MCF 10A (cell line): ENCODE measurements around the gene PCGF2. TPM values are rescaled to one million over a fixed set of nuclear protein-coding genes. Genes with fewer than 3 reads are reported as not detected.

ENCODE experiments used
- BruUV-seq: library from RNA; stranded (reverse); fragments of 400-500 nt; replicated peaks from 2 replicates; lab custom pipeline; 2021; lab: Mats Ljungman, UMichigan
- CTCF ChIA-PET: fragments of 300-600 bp; sonication (Branson Sonifier 250); formaldehyde crosslinking; extraction: SDS; loops from one replicate; lab custom pipeline; 2021; ENCODE audit warnings: antibody characterized with exemption, inconsistent platforms; lab: Yijun Ruan, JAX
- POLR2A ChIA-PET: fragments of 300-600, 350-650 bp; sonication (Branson Sonifier 250); formaldehyde crosslinking; extraction: SDS; loops from one replicate; lab custom pipeline; 2020; ENCODE audit warnings: antibody characterized with exemption, inconsistent platforms; lab: Yijun Ruan, JAX
- DNase-seq: peaks from one replicate; pipeline ENCODE4 v3.0.0-alpha.2; 2018; ENCODE audit not compliant: unreplicated experiment
- H3K27ac Mint-ChIP-seq: one replicate; pipeline ENCODE4 v1.8.0; 2022; ENCODE audit warnings: mild to moderate bottlenecking, low read depth, mixed read lengths; ENCODE audit not compliant: unreplicated experiment
- H3K27me3 Mint-ChIP-seq: one replicate; pipeline ENCODE4 v1.8.0; 2022; ENCODE audit warnings: mixed read lengths; ENCODE audit not compliant: insufficient read depth, unreplicated experiment
- H3K36me3 Mint-ChIP-seq: one replicate; pipeline ENCODE4 v1.8.0; 2022; ENCODE audit warnings: mild to moderate bottlenecking, moderate library complexity, mixed read lengths; ENCODE audit not compliant: insufficient read depth, unreplicated experiment
- H3K4me1 Mint-ChIP-seq: one replicate; pipeline ENCODE4 v1.8.0; 2022; ENCODE audit warnings: mixed read lengths; ENCODE audit not compliant: insufficient read depth, unreplicated experiment
- H3K4me3 Mint-ChIP-seq: one replicate; pipeline ENCODE4 v1.8.0; 2022; ENCODE audit warnings: mild to moderate bottlenecking, moderate library complexity, mixed read lengths; ENCODE audit not compliant: unreplicated experiment
- H3K9me3 Mint-ChIP-seq: one replicate; pipeline ENCODE4 v1.8.0; 2022; ENCODE audit warnings: mixed read lengths; ENCODE audit not compliant: unreplicated experiment
- CTCF ChIP-seq: fragments of 200-600 bp; IDR thresholded peaks from one replicate; pipeline ENCODE4 v1.8.0; 2022; ENCODE audit warnings: antibody characterized with exemption, mild to moderate bottlenecking; ENCODE audit not compliant: unreplicated experiment
- intact Hi-C: fragments of 100-400 bp; cut with micrococcal nuclease; formaldehyde crosslinking; loops from 2 replicates; pipeline ENCODE4 v1.14.1; 2022
- total RNA-seq: library from RNA; stranded (reverse); gene quantifications from 2 replicates; pipeline ENCODE4 v1.2.3, GENCODE V29; 2022

Gene PCGF2
- total RNA-seq, 1 experiment from 2014 or later, result 32.6 TPM

DNA sequence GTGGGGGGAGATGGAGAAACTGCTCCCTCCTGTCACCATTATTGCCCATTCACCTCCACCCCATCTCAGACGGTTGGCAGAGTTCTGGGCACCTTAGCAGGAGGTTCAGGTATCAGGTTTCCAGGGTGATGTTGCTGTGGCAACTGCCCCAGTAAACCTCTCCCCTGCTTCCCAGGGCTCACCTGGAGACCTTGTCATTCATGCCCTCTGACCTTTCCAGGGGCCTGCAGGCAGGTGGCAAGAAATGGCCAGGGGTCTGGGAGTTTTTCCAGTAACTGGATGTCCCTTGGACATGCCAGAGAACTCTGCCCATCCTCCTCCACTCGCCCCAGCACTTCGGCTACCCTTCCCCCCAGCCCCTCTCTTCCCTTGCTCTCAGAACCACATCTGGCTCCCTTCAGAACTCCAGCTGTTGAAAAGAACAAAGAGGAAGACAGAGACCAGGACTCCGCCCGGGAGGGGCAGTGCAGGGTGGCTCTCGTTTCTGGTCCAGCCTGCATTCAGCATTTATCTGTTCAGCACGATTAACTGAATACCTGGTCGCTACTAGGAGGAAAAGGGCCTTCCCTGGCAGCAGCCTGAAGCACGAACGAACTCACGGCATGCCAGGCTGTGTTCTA lies 34.6 kb downstream of the PCGF2 start:
- Mint-ChIP-seq H3K4me1 (no peaks in the 10 kb centered on the region), H3K27me3 (no peaks in the 10 kb centered on the region)

GRCh38 chr17:38712593-38712992 lies 35.5 kb downstream of the PCGF2 start:
- H3K4me3 Mint-ChIP-seq, result no peak overlapping the region
- H3K27ac Mint-ChIP-seq, result no peak overlapping the region
- no TSS peak for BruUV-seq
- H3K4me1 Mint-ChIP-seq, result no peaks in the 10 kb centered on the region
- peaks cover 46% of the 10 kb centered on the region for H3K36me3 Mint-ChIP-seq
- intact Hi-C loops, result no loop called here
- no peak for TF ChIP-seq CTCF
- no peak for DNase-seq
- no peaks in the 10 kb centered on the region for H3K27me3 Mint-ChIP-seq
- ChIA-PET POLR2A (no interaction called here), CTCF (no interaction called here)
- H3K9me3 Mint-ChIP-seq, result no peaks in the 10 kb centered on the region

More for the DNA sequence above, 34.6 kb downstream of the PCGF2 start:
- no TSS peak for BruUV-seq
- no peak for TF ChIP-seq CTCF
- ChIA-PET POLR2A (no interaction called here), CTCF (interaction anchor here (0.5 kb wide), 1 partner anchor 150 kb away, joined by 3 read pairs; no protein-coding TSS in a partner anchor)
- no peaks in the 10 kb centered on the region for H3K9me3 Mint-ChIP-seq
- H3K36me3 Mint-ChIP-seq, result peaks cover 46% of the 10 kb centered on the region
- no peak overlapping the region for H3K27ac Mint-ChIP-seq
- intact Hi-C loops, result no loop called here
- DNase-seq, result no peak
- no peak overlapping the region for H3K4me3 Mint-ChIP-seq

GRCh38 chr17:38711792-38712571 lies 36.2 kb downstream of the PCGF2 start:
- ChIA-PET POLR2A (no interaction called here), CTCF (no interaction called here)
- no peak overlapping the region for H3K4me3 Mint-ChIP-seq
- H3K9me3 Mint-ChIP-seq, result no peaks in the 10 kb centered on the region
- H3K27me3 Mint-ChIP-seq, result no peaks in the 10 kb centered on the region
- intact Hi-C loops, result no loop called here
- H3K27ac Mint-ChIP-seq, result no peak overlapping the region
- H3K4me1 Mint-ChIP-seq, result peaks cover 3% of the 10 kb centered on the region
- DNase-seq, result no peak
- no peak for TF ChIP-seq CTCF
- BruUV-seq, result no TSS peak
- peaks cover 50% of the 10 kb centered on the region for H3K36me3 Mint-ChIP-seq

DNA sequence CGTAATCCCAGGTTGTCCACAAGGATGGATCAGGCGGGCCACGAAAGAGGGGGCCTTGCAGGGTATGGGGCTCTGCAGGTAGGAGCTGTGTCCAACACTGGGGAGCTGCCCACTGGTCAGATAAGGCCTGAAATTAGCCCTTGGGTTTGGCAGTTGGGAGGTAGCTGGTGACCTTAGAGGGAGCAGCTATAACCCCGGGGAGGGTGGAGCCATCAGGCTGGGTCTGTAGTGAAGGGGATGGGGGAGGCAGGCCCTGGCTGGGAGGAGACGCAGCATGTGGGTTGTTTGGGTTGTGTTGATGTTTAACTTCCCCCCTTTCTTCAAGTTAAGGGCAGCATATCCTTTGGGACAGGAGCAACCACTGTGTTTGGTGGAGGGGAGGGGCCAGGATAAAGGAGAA lies 37.2 kb downstream of the PCGF2 start:
- no peak for DNase-seq
- H3K27ac Mint-ChIP-seq, result no peak overlapping the region
- ChIA-PET CTCF (interaction anchor here (1.4 kb wide), 1 partner anchor 20 kb away, joined by 5 read pairs; no protein-coding TSS in a partner anchor), POLR2A (interaction anchor here (1.1 kb wide), 1 partner anchor 19 kb away, joined by 3 read pairs; the partner anchor contains the start of gene CISD3)
- no peak for TF ChIP-seq CTCF
- H3K9me3 Mint-ChIP-seq, result no peaks in the 10 kb centered on the region
- no peak overlapping the region for H3K4me3 Mint-ChIP-seq
- peaks cover 49% of the 10 kb centered on the region for H3K36me3 Mint-ChIP-seq
- BruUV-seq, result no TSS peak
- no peaks in the 10 kb centered on the region for H3K27me3 Mint-ChIP-seq
- H3K4me1 Mint-ChIP-seq, result peaks cover 11% of the 10 kb centered on the region
- intact Hi-C loops, result no loop called here
